IPS DF 4.7 (cell line): ENCODE data around the gene EPHX1.
"Not testable (repeated sequence)": the region's sequence is repeated elsewhere in the genome, so short reads cannot be mapped to it uniquely, and the experiment has no call there.

Experiments
- DNase-seq: peaks from one replicate; pipeline ENCODE4 v3.0.0-alpha.2; 2013; ENCODE audit warnings: low spot score; ENCODE audit errors: extremely low read depth

Gene EPHX1

GRCh38 chr1:225777058-225777582, 32.8 kb upstream of the EPHX1 start:
- no peak for DNase-seq

DNA sequence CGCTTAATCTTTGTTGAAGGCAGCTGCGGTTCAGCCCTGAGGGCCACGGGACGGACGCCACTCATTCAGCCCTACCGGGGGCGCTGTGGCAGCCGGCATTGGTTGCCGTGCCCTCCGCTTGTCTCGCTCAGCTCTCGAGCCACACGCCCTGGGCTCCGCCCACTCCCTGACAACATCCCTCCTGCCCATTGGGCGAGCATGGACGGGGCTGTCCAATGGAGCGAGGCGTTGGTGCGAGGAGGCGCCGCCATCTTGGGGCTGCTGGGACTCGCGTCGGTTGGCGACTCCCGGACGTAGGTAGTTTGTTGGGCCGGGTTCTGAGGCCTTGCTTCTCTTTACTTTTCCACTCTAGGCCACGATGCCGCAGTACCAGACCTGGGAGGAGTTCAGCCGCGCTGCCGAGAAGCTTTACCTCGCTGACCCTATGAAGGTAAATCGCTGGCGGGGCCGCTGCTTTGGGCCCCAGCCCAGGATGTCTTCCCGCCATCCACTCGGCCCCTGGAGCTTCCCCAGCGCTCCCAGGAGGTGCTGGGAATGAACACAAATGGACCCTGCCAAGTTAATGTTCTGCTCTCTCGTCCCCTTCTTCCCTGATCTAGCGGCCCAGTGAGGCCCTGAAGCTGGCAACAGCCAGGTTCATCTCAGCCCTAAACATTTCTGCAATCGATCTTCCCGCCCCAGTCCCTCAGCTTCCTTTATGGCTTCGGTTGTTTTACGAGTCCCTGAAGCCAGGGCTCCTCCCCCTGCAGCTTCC, 32.2 kb upstream of the EPHX1 start, which contains the start of gene SRP9:
TSS of gene SRP9 (plus strand) at position 244 of the 754 bp plus-strand sequence. CDS start at position 359, 115 bp downstream.
- DNase-seq: peak; percentile 97

GRCh38 chr1:225778337-225778669, 31.6 kb upstream of the EPHX1 start:
- DNase-seq: no peak

DNA sequence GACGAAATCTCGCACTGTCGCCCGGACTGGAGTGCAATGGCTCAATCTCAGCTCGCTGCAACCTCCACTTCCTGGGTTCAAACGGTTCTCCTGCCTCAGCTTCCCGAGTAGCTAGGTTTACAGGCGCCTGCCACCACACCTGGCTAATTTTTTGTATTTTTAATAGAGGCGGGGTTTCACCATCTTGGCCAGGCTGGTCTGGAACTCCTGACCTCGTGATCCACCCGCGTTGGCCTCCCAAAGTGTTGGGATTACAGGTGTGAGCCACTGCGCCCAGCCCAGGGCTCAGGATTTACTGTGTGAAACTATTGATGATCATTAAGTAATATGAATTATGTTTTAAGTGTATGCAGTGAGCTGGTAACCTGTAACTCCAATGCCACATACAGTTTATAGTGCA, 30.8 kb upstream of the EPHX1 start:
- not testable (repeated sequence) for DNase-seq

- no peak for DNase-seq
Observed at GRCh38 chr1:225780134-225780533, 29.8 kb upstream of the EPHX1 start.

DNA sequence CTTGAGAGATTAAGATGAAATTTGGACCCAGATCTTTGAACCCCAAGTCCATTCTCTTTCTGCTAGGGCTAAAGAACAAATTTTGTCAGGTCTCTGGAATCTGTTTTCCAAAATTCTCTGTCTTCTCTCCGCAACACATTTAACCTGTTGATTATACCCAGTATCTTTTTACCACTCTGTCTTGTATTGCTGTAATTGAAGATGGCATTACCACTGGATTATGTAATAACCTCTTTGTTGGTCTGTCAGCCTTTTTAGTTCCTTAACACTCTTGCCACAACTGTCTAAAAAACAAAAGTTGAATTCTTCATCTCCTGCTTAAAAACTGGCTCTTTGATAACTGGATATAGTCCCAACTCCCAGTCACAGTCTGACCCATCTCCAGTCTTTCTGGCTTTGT, 29.3 kb upstream of the EPHX1 start:
- no peak for DNase-seq

DNA sequence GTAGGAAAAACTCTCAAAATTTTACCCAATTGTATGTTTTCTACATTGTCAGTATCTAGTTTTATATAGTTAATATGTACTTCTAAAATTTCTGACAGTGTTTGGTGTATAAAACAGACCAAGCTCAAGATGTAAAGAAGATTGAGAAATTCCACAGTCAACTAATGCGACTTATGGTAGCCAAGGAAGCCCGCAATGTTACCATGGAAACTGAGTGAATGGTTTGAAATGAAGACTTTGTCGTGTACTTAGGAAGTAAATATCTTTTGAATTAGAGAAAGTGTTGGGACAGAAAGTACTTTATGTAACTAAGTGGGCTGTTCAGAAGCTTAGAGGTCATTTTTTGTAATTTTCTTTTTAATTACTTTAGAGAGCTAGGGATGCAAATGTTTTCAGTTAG, 20.8 kb upstream of the EPHX1 start:
- not testable (repeated sequence) for DNase-seq

DNA sequence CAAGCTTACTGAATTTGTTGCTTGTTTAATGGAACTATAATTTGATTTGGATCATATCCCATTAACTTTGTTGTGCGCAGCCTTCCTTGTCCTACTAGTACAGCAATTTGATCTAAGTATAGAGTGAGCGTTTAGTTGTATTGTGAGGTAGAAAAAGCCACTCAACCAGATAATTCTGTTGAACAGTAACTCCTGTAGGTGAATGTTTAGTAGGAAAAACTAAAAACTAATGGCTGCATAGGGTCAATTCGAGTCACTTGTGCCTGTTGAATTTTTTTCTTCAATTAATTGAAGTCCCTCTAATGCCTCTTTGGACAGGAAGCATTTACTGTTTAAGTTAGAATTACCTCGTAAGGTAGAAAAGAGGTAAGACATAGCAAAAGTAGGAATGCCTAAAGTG, 15.0 kb upstream of the EPHX1 start:
- no peak for DNase-seq

GRCh38 chr1:225796097-225796496, 13.8 kb upstream of the EPHX1 start:
- DNase-seq: not testable (repeated sequence)

DNA sequence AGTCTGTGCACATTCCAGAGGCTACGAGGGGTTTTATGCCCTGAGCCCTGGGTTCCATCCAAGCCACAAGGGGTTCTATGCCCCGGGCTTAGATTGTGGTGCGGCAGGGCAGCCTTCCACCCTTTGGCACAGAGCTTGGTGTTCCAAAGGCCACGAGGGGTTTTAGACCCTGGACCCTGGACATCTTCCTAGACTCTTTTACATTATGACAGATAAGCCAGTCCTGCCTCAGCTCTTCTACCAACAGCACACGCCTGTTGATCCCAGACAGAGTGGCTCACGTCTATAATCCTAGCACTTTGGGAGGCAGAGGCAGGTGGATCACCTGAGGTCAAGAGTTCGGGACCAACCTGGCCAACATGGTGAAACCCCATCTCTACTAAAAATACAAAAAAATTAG, 8.8 kb upstream of the EPHX1 start:
- not testable (repeated sequence) for DNase-seq

DNA sequence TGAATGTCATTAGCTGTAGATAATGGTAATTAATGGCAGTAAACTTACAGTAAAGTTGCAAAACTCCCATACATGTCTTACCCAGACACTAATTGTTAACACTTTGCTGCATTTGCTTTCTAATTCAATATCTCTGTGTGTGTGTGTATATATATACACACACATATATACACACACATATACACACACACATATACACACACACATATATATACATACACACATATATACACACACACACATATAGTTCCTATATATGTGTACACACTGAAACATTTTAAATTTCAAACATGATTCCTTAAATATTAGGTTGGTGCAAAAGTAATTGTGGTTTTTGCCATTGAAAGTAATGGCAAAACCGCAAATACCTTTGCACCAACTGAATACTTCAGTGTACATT, 3.7 kb upstream of the EPHX1 start:
- no peak for DNase-seq

- DNase-seq: not testable (repeated sequence)
Observed at GRCh38 chr1:225806736-225807135, 3.2 kb upstream of the EPHX1 start.

DNA sequence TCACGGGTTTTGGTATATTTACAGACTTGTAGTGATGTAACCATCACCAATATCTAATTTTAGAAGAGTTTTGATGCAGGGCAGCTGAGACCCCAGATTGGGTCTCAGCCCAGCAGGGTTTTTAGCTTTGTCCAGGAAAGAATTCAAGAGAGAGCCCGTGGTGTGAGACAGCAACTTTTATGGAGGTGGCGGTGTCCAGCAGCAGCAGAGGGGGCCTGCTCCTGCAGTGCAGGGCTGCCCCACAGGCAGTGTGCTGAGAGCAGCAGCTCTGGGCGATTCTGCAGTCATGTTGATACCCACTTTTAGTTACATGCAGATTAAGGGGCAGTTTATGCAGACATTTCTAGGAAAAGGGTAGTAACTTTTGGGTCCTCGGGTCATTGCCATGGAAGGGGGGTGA, 1.8 kb upstream of the EPHX1 start:
- no peak for DNase-seq

DNA sequence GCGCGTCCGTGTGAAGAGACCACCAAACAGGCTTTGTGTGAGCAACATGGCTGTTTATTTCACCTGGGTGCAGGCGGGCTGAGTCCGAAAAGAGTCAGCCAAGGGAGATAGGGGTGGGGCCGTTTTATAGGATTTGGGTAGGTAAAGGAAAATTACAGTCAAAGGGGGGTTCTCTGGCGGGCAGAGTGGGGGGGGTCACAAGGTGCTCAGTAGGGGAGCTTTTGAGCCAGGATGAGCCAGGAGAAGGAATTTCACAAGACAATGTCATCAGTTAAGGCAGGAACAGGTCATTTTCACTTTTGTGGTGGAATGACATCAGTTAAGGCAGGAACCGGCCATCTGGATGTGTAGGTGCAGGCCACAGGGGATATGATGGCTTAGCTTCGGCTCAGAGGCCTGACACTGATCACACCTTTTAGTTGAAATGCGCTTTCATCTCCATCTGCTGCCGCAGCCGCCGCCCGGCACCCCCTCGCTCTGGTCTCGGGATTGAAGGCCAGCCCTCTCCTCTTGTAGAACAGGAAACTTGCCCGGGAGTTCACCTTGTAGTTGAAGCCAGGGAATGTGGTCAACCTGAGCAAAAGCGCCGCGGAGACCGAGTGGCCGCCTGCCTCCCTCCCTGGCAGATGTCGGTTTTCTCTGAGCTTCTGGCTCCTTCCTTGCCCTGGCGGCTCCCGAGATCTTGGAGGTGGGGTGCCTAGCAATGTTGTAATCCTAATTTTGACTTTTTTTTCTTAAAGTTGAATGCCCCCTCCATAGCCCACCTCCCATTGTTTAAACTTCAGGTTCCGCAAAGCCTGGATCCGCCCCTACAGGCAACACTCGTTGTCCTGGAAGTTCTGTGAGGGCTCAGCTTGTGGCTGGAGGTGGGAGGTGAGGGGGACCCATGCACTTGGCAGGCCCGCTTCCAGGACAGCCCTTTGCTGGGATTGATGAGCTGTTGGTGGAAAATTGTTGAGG, 935 bp downstream of the EPHX1 start:
- DNase-seq: not testable (repeated sequence)

DNA sequence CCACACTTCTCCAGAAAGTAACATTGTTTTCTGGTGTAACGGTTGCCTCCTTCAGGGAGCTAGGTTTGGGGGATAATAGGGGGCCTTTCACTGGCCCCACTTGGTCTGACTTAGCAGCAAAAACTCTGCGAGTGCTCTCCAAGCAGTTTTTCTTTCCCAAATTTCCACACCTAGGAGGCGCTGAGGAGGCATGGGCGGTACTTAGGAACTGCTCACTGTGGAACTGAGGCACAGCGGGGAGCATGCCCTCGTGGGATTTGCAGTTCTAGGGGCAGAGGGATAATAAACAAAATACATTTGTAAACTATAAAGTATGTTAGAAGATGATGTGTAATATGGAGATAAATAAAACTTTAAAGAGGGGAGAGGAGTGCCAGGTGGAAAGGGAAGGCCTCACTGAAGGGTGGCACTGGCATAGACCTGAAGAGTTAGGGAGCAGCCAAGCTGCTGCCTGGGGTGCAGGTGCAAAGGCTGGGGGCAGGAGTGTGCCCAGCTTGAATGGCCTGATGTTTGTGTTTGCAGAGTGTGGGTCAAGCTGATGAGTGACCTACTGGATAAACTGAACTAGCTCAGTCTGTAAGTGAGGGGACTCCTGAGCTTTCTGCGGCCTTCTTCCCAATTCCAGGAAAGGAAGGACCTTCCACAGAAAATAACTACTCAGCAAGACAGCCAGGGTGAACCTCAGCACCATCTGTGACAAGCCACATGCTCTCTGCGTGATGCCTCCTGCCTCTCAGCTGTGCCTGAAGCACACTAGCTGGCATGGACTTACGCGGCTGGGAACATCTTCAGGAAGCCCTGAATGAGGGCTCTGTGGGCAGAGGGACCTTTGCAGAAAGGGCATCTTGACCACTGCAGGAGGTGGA, 1.9 kb downstream of the EPHX1 start:
- DNase-seq: no peak

- no peak for DNase-seq
Observed at GRCh38 chr1:225812488-225813213, 2.7 kb downstream of the EPHX1 start.

DNA sequence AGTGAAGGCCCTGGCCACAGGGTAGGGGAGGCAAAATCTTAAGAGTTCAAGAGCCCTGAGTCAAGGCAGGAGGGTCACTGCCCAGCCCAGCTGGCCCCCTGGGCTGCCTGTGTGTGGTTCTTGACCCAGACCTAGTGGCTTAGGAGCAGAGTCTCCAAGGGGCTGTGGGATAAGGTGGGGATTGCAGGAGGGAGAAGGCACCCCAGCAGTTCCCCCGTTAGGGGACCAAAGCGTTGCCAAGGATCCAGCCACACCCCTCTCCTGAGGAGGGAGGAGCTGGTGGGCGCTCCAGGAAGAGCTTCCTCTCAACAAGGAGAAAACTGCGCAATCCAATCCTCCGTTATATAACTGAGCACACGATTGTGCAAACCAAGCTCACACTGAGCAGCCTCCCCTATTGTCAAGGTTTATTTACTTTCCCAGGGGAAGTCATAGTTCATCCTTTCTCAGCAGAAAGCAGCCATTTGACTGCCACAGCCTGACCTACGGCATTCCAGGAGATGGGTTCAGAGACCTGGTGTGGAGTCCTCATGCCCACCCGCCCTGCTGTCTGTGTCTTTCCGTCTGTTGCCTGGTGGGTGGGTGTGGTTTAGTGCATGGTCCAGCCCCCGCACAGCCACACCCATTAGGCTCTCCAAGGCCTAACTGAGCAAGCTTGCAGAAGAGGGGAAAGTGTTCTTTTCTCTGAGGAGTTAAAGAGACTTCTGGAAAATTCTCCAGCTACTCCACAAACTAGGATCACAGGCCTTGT, 3.5 kb downstream of the EPHX1 start:
- no peak for DNase-seq

GRCh38 chr1:225814381-225814780, 4.5 kb downstream of the EPHX1 start:
- no peak for DNase-seq

GRCh38 chr1:225815090-225815489, 5.2 kb downstream of the EPHX1 start:
- not testable (repeated sequence) for DNase-seq
